HG03095 (cell line): ENCODE data around the gene MAP3K6.
A peak's percentile ranks its signal among the peaks of the same experiment; 100 is the strongest.

ENCODE experiments used
- ATAC-seq: cut with Tn5 transposase; IDR thresholded peaks from one replicate; pipeline ENCODE4 v1.9.1; 2021; ENCODE audit warnings: moderate library complexity; ENCODE audit not compliant: unreplicated experiment

Gene MAP3K6

GRCh38 chr1:27336756-27337155 lies 30.0 kb downstream of the MAP3K6 start:
- ATAC-seq: no peak

GRCh38 chr1:27335506-27336422 lies 31.0 kb downstream of the MAP3K6 start:
- no peak for ATAC-seq

GRCh38 chr1:27333717-27334279 lies 33.0 kb downstream of the MAP3K6 start:
- no peak for ATAC-seq

GRCh38 chr1:27332536-27333281 lies 34.1 kb downstream of the MAP3K6 start:
- no peak for ATAC-seq

GRCh38 chr1:27331922-27332321 lies 34.8 kb downstream of the MAP3K6 start:
- ATAC-seq: no peak

GRCh38 chr1:27331426-27331825 lies 35.3 kb downstream of the MAP3K6 start:
- ATAC-seq: no peak

GRCh38 chr1:27330786-27331185 lies 36.0 kb downstream of the MAP3K6 start:
- ATAC-seq: no peak

- no peak for ATAC-seq
Observed at GRCh38 chr1:27327964-27328363, 38.8 kb downstream of the MAP3K6 start.

- no peak for ATAC-seq
Observed at GRCh38 chr1:27325286-27325685, 41.5 kb downstream of the MAP3K6 start.

- peak; percentile 2 for ATAC-seq
Observed at GRCh38 chr1:27322569-27323240, 44.1 kb downstream of the MAP3K6 start.

- ATAC-seq: peak; percentile 88
Observed at GRCh38 chr1:27321813-27322568, 44.8 kb downstream of the MAP3K6 start, which contains the start of gene TMEM222. Gene TMEM222 (plus strand): TSS chr1:27322163. CDS start chr1:27322198, 35 bp downstream.

- no peak for ATAC-seq
Observed at GRCh38 chr1:27318596-27318995, 48.2 kb downstream of the MAP3K6 start.

- ATAC-seq: no peak
Observed at GRCh38 chr1:27318136-27318535, 48.6 kb downstream of the MAP3K6 start.

- no peak for ATAC-seq
Observed at GRCh38 chr1:27316860-27317259, 49.9 kb downstream of the MAP3K6 start.

GRCh38 chr1:27314737-27315136 lies 52.0 kb downstream of the MAP3K6 start:
- ATAC-seq: no peak

GRCh38 chr1:27314169-27314568 lies 52.6 kb downstream of the MAP3K6 start:
- no peak for ATAC-seq

GRCh38 chr1:27307874-27308598 lies 58.7 kb downstream of the MAP3K6 start:
- no peak for ATAC-seq

GRCh38 chr1:27306892-27307761 lies 59.6 kb downstream of the MAP3K6 start:
- no peak for ATAC-seq

GRCh38 chr1:27306071-27306470 lies 60.7 kb downstream of the MAP3K6 start:
- no peak for ATAC-seq
